ENCODE results near the gene POFUT1. TPM values are rescaled to one million over a fixed set of nuclear protein-coding genes. Genes with fewer than 3 reads are reported as not detected.

Gene POFUT1
- polyA plus RNA-seq, 1 of the 3 experiments (the other 2 are of a cell fraction), result 35.6 TPM

GRCh38 chr20:32234135-32234808 lies 26.6 kb downstream of the POFUT1 start (continued):
- TF ChIP-seq MAX (IDR thresholded peaks at IDR 0.05; ENCODE audit: low read depth) (no peak), TCF12 (IDR thresholded peaks at IDR 0.05) (no peak)

GRCh38 chr20:32235331-32236047 lies 27.8 kb downstream of the POFUT1 start:
- ChIA-PET POLR2A (no interaction called here), CTCF (no interaction called here)
- Histone ChIP-seq H3K9me2 (no peaks in the 10 kb centered on the region), H3K79me2 (ENCODE audit: insufficient read depth) (no peaks in the 10 kb centered on the region), H3F3A (replicated peaks; ENCODE audit: insufficient read depth) (no peaks in the 10 kb centered on the region), H3K27me3 (ENCODE audit: insufficient read depth) (no peaks in the 10 kb centered on the region), H3K27ac (ENCODE audit: low read depth in 2 of 2, low read length in 1 of 2) (no peak overlapping the region), H2AFZ (ENCODE audit: low read depth) (no peak overlapping the region), H4K20me1 (ENCODE audit: insufficient read depth) (no peaks in the 10 kb centered on the region), H3K9me3 (no peaks in the 10 kb centered on the region), H3K9ac (no peak overlapping the region), H3K4me2 (no peak overlapping the region), H3K4me1 (ENCODE audit: control insufficient read depth in 1 of 2, insufficient read depth in 2 of 2, low read depth in 1 of 2, low read length in 1 of 2) (peaks cover 0 to 3% of the 10 kb centered on the region in 2 experiments; a peak in 1 of 4 replicates), H3K36me3 (replicated peaks in 1 of 2; ENCODE audit: control insufficient read depth in 1 of 2, insufficient read depth in 2 of 2, low read length in 1 of 2) (peaks cover 20 to 43% of the 10 kb centered on the region in 2 experiments), H3K4me3 (ENCODE audit: low read depth in 2 of 2, low read length in 1 of 2) (no peak overlapping the region)
- 89% methylated on average over 6 of the region's 6 CpGs for WGBS (ENCODE audit: low lambda C conversion rate)
- no peak for TF ChIP-seq YY1 (IDR thresholded peaks at IDR 0.05; ENCODE audit: low read depth)
- TF ChIP-seq NFIC (IDR thresholded peaks at IDR 0.05; ENCODE audit: borderline replicate concordance), result no peak
- TF ChIP-seq PBX3 (IDR thresholded peaks at IDR 0.05), result no peak
- TF ChIP-seq FOSL2 (IDR thresholded peaks at IDR 0.05; ENCODE audit: borderline replicate concordance, low read depth), result no peak
- no peak for DNase-seq

- Histone ChIP-seq H3K4me2 (no peak overlapping the region), H3K27ac (ENCODE audit: low read depth in 2 of 2, low read length in 1 of 2) (no peak overlapping the region), H2AFZ (ENCODE audit: low read depth) (no peak overlapping the region), H3K4me1 (ENCODE audit: control insufficient read depth in 1 of 2, insufficient read depth in 2 of 2, low read depth in 1 of 2, low read length in 1 of 2) (peaks cover 0 to 3% of the 10 kb centered on the region in 2 experiments; a peak in 1 of 4 replicates), H3F3A (replicated peaks; ENCODE audit: insufficient read depth) (no peaks in the 10 kb centered on the region), H3K79me2 (ENCODE audit: insufficient read depth) (no peaks in the 10 kb centered on the region), H3K36me3 (replicated peaks in 1 of 2; ENCODE audit: control insufficient read depth in 1 of 2, insufficient read depth in 2 of 2, low read length in 1 of 2) (peaks cover 19 to 37% of the 10 kb centered on the region in 2 experiments), H3K9ac (no peak overlapping the region), H3K9me2 (no peaks in the 10 kb centered on the region), H3K4me3 (ENCODE audit: low read depth in 2 of 2, low read length in 1 of 2) (no peak overlapping the region), H4K20me1 (ENCODE audit: insufficient read depth) (no peaks in the 10 kb centered on the region), H3K27me3 (ENCODE audit: insufficient read depth) (no peaks in the 10 kb centered on the region), H3K9me3 (no peaks in the 10 kb centered on the region)
- ChIA-PET CTCF (no interaction called here), POLR2A (interaction anchor here (0.5 to 0.6 kb wide), 2 partner anchors 82 to 225 kb away, joined by 3 read pairs; no protein-coding TSS in a partner anchor)
- no peak for DNase-seq
- TF ChIP-seq JUND (IDR thresholded peaks at IDR 0.05) (no peak), NRF1 (IDR thresholded peaks at IDR 0.05; ENCODE audit: low read depth, low read length) (no peak), FOSL2 (IDR thresholded peaks at IDR 0.05; ENCODE audit: borderline replicate concordance, low read depth) (no peak), ELF1 (IDR thresholded peaks at IDR 0.05) (no peak), MAX (IDR thresholded peaks at IDR 0.05; ENCODE audit: low read depth) (no peak)
- WGBS (ENCODE audit: low lambda C conversion rate), result 97% methylated on average over 3 of the region's 3 CpGs
Observed at GRCh38 chr20:32236048-32236533, 28.4 kb downstream of the POFUT1 start.

Measured in SK-N-SH (cell line).